Measurements from ENCODE around the gene EFCAB6. TPM values are rescaled to one million over a fixed set of nuclear protein-coding genes. Genes with fewer than 3 reads are reported as not detected.

The EFCAB6 gene
- total RNA-seq, 2 donors from 2014 or later, result 0.12 to 1.3 TPM

DNA sequence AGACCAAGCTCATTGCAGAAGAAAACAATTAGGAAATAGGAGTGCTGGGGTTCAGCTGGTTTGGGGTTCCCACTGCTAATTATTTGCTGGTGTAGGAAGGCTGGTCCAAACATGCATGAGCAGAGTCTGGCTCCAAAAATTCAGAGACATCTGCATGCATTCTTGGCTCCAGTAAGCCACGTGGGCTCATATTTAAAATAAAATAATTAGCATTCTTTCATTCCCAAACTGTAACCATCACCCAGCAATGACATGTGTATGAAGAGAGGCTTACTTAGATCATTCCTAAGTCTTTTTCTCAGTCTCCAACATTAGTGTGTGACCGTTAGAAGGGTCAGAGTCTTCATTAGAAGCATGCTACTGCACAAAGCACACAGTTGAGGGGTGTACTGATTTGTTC is 58.4 kb downstream of the EFCAB6 start:
- H3K27me3 Mint-ChIP-seq, result peaks cover 22 to 24% of the 10 kb centered on the region in 2 donors
- no peak overlapping the region for H3K27ac Mint-ChIP-seq
- no peaks in the 10 kb centered on the region for H3K36me3 Mint-ChIP-seq
- no peaks in the 10 kb centered on the region for H3K9me3 Mint-ChIP-seq
- H3K4me1 Mint-ChIP-seq (ENCODE audit: low read depth in 2 of 2), result no peaks in the 10 kb centered on the region
- ATAC-seq, result no peak
- H3K4me3 Mint-ChIP-seq, result no peak overlapping the region
- DNase-seq (ENCODE audit: low spot score), result no peak

DNA sequence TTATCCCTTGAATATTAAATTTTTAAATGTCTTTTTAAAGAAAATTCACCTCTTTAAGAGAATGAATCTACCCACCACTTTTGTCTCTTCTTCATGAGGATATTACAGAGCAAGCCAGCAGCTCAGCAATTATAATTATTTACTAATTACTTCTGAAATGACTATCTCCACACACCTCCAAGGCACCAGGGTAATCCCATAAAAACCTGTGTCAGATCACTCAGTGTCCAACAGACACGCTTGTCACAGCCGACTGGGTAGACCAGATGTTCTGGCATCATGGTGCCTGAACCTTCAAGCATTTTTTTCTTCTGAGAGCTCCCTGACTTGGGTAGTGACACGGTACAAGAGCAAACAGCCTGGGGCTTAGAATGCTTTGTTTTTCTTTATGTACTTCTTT is 61.4 kb downstream of the EFCAB6 start:
- ATAC-seq, result no peak
- Mint-ChIP-seq H3K9me3 (no peaks in the 10 kb centered on the region), H3K27ac (no peak overlapping the region), H3K4me3 (no peak overlapping the region), H3K36me3 (no peaks in the 10 kb centered on the region), H3K4me1 (ENCODE audit: low read depth in 2 of 2) (no peaks in the 10 kb centered on the region), H3K27me3 (peaks cover 21 to 27% of the 10 kb centered on the region in 2 donors)
- no peak for DNase-seq (ENCODE audit: low spot score)

DNA sequence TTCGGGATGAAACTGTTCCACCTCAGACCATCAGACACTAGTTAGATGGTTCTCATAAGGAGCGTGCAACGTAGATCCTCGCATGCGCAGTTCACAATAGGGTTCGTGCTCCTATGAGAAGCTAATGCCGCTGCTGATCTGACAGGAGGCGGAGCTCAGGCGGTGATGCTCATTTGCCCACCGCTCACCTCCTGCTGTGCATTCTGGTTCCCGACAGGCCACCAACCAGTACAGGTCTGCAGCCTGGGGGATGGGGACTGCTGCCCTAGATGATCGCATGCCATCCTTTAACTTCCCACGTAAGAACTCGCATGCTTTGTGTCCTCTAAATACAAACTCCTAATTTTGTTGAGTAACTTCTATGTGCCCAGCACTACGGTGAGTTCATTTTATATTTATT is 62.6 kb downstream of the EFCAB6 start:
- peaks cover 21 to 27% of the 10 kb centered on the region in 2 donors for H3K27me3 Mint-ChIP-seq
- H3K27ac Mint-ChIP-seq, result no peak overlapping the region
- no peaks in the 10 kb centered on the region for H3K36me3 Mint-ChIP-seq
- H3K9me3 Mint-ChIP-seq, result no peaks in the 10 kb centered on the region
- DNase-seq (ENCODE audit: low spot score) (no peak), ATAC-seq (no peak)
- H3K4me1 Mint-ChIP-seq (ENCODE audit: low read depth in 2 of 2), result no peaks in the 10 kb centered on the region
- H3K4me3 Mint-ChIP-seq, result no peak overlapping the region

DNA sequence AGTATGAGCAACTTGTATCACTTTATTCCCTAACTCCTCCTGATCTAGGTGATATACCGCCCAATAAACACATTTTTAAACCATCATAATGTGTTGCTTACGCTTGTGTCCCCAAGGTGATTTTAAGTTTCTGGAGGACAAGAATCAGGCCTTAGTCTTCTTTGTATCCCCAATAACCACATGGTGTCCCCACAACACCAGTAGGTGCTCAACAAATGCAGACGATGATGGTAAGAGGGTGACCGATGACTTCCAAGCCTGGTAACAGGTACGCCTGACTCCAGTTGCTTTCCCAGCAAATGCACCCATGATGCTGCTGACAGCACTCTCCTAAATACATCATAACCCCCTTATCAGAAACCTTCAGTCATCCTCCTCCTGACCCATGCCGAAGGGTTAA is 64.2 kb downstream of the EFCAB6 start:
- Mint-ChIP-seq H3K4me3 (no peak overlapping the region), H3K36me3 (no peaks in the 10 kb centered on the region), H3K9me3 (no peaks in the 10 kb centered on the region), H3K4me1 (ENCODE audit: low read depth in 2 of 2) (no peaks in the 10 kb centered on the region), H3K27me3 (peaks cover 27 to 28% of the 10 kb centered on the region in 2 donors), H3K27ac (no peak overlapping the region)
- DNase-seq (ENCODE audit: low spot score) (no peak), ATAC-seq (no peak)

DNA sequence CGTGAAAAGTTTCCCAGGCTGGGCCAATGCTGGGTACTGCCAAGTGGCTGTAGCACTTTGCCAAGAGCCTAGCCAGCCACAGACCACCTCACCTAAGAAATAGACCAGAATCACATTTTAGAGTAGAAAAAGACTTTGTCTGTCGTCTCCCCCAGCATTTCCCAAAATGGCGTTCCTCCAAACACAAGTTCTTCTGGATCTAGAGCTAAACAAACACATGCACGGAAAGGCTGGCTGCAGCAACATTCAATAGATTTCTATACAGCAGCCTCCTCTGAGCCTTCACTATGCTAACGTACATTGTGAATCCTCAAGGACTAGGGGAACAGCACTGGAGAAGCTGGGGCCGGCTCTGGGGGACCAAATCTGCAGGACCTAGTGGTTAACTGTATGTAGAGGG is 65.0 kb downstream of the EFCAB6 start:
- Mint-ChIP-seq H3K27ac (no peak overlapping the region), H3K36me3 (no peaks in the 10 kb centered on the region), H3K9me3 (no peaks in the 10 kb centered on the region), H3K4me1 (ENCODE audit: low read depth in 2 of 2) (no peaks in the 10 kb centered on the region), H3K27me3 (peaks cover 27 to 28% of the 10 kb centered on the region in 2 donors), H3K4me3 (no peak overlapping the region)
- ATAC-seq, result no peak
- DNase-seq (ENCODE audit: low spot score), result no peak

DNA sequence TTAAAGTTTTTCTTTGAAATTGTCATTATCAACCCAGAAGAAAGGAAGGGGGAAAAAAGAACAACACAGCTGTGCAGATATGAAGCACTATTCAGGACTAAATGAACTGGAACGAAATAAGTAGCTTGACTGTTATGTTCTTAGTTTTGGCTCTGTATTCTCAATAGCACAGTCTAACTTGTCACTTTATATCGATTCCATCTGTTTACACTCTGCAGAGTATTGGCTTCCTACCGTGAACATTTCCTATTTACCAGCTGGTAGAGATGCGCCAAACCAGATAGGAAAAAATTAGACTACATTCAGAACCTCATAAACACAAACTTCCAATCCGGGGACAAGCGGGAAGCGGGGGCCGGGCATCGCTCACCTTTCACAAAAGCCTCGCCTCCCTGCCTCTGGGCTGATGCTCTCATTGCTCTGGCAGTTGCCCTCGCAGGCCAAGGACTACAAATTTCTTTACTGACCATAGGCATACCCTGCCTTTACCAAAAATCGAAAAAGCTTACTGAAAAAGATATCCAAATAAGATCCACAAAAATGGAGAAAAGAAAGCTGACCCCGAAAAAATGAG is 66.2 kb downstream of the EFCAB6 start:
- H3K27me3 Mint-ChIP-seq, result peaks cover 22 to 24% of the 10 kb centered on the region in 2 donors
- H3K9me3 Mint-ChIP-seq, result no peaks in the 10 kb centered on the region
- H3K4me3 Mint-ChIP-seq, result no peak overlapping the region
- H3K36me3 Mint-ChIP-seq, result no peaks in the 10 kb centered on the region
- no peak for ATAC-seq
- no peak for DNase-seq (ENCODE audit: low spot score)
- no peak overlapping the region for H3K27ac Mint-ChIP-seq
- no peaks in the 10 kb centered on the region for H3K4me1 Mint-ChIP-seq (ENCODE audit: low read depth in 2 of 2)

DNA sequence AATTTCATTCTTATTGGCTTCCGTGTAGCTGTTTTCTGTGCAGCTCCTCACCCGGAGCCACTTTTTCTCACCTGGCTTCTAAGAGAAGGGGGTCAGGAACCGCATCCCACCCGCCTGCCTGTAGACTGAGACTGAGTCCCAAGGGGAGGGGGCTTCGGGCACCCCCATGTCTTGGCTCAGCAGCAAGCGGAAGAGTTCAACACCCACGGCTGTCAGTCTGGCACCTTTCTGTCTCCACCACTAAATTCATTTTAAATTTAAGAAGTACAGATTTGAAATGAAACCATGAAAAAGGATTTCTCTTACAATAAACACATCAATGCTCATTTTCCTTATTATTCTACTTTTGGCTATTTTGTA is 66.7 kb downstream of the EFCAB6 start:
- no peak for ATAC-seq
- peaks cover 22 to 24% of the 10 kb centered on the region in 2 donors for H3K27me3 Mint-ChIP-seq
- no peak overlapping the region for H3K4me3 Mint-ChIP-seq
- H3K27ac Mint-ChIP-seq, result no peak overlapping the region
- no peaks in the 10 kb centered on the region for H3K36me3 Mint-ChIP-seq
- no peaks in the 10 kb centered on the region for H3K4me1 Mint-ChIP-seq (ENCODE audit: low read depth in 2 of 2)
- DNase-seq (ENCODE audit: low spot score), result no peak
- H3K9me3 Mint-ChIP-seq, result no peaks in the 10 kb centered on the region

DNA sequence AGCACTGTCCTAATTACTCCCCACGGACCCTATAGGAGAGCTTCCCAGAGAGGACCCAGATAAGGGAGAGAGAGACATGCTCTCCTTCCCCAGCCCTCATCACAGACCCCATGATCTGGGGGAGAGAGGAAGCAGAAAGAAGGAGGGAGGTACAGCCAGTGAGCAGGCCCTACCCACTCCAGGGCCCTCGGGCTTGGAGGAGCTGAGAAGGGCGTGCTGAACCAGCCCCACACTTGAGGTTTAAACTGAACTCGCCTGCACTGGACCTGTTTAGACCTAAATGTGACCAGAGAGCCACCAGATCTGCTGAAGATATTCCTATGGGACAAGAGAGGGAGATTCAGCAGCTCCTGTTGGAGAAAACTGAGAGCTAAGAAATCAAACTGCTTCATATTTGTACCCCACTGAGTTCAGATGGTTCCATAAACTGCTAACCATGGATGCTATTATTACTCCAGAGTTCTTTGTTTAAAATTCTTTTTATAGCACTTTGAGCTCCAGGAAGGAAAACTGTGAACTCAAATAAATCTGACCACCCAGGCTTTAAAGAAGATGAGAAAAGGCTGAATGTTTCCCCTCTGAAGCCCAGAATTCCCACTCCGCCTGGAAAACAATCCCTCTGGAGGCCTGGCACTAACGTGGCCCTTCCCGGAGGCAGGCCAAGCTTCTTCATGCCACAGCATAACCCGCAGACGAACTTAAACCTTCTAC is 67.2 kb downstream of the EFCAB6 start:
- no peak for ATAC-seq
- no peaks in the 10 kb centered on the region for H3K36me3 Mint-ChIP-seq
- H3K4me3 Mint-ChIP-seq, result no peak overlapping the region
- no peak for DNase-seq (ENCODE audit: low spot score)
- H3K4me1 Mint-ChIP-seq (ENCODE audit: low read depth in 2 of 2), result no peaks in the 10 kb centered on the region
- H3K27ac Mint-ChIP-seq, result no peak overlapping the region
- H3K27me3 Mint-ChIP-seq, result peaks cover 22 to 24% of the 10 kb centered on the region in 2 donors
- no peaks in the 10 kb centered on the region for H3K9me3 Mint-ChIP-seq

DNA sequence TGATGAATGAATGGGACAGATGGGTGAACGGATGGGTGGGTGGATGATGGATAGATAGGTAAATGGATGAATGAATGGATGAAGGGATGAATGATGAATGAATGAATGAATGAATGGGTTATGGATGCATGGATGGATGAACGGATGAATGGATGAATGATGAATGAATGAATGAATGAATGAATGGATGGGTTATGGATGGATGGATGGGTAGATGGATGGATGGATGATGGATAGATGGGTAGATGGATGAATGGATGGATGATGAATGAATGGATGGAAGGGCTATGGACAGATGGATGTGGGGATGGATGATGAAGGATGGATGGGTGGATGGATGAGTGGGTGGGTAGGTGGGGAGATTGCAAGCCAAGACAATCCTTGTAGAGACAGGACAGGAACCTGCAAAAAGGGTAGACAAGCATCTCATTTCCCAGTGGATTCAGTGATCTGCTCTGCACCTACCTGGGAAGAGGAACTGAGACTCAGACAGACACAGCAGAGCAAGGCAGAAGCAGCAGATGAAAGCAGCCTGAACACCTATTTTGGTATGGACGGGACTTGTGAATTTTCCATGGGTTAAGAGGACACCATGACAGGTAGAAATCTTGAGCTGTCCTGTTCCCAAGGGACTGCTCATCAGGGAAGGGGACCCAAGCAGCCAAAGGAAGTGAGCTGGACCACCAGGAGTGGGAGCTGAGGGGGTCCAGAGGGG is 68.0 kb downstream of the EFCAB6 start:
- Mint-ChIP-seq H3K9me3 (no peaks in the 10 kb centered on the region), H3K27ac (no peak overlapping the region), H3K4me1 (ENCODE audit: low read depth in 2 of 2) (no peaks in the 10 kb centered on the region), H3K4me3 (no peak overlapping the region), H3K36me3 (no peaks in the 10 kb centered on the region), H3K27me3 (peaks cover 21 to 22% of the 10 kb centered on the region in 2 donors)
- DNase-seq (ENCODE audit: low spot score) (no peak), ATAC-seq (no peak)

DNA sequence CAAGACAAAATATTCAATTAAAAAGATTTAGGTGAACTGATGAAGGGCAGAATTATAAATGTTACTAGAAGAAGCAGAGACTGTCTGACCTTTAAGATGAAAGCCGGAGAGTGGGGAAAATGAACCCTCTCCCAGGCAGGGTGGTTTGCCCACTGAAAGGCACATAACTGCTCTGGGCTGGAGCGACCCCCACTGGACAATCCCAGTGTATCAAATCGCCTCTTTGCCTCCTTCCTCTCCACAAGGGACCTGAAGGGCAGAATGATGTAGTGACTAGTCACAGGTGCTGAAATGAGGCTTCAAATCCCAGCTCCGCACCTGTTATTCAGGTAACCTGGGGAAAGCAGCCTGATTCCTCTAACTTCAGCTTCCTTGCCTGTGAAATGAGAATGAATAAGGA is 69.0 kb downstream of the EFCAB6 start:
- ATAC-seq (no peak), DNase-seq (ENCODE audit: low spot score) (no peak)
- H3K27ac Mint-ChIP-seq, result no peak overlapping the region
- no peaks in the 10 kb centered on the region for H3K9me3 Mint-ChIP-seq
- H3K27me3 Mint-ChIP-seq, result peaks cover 13 to 14% of the 10 kb centered on the region in 2 donors
- no peak overlapping the region for H3K4me3 Mint-ChIP-seq
- H3K4me1 Mint-ChIP-seq (ENCODE audit: low read depth in 2 of 2), result no peaks in the 10 kb centered on the region
- H3K36me3 Mint-ChIP-seq, result no peaks in the 10 kb centered on the region

DNA sequence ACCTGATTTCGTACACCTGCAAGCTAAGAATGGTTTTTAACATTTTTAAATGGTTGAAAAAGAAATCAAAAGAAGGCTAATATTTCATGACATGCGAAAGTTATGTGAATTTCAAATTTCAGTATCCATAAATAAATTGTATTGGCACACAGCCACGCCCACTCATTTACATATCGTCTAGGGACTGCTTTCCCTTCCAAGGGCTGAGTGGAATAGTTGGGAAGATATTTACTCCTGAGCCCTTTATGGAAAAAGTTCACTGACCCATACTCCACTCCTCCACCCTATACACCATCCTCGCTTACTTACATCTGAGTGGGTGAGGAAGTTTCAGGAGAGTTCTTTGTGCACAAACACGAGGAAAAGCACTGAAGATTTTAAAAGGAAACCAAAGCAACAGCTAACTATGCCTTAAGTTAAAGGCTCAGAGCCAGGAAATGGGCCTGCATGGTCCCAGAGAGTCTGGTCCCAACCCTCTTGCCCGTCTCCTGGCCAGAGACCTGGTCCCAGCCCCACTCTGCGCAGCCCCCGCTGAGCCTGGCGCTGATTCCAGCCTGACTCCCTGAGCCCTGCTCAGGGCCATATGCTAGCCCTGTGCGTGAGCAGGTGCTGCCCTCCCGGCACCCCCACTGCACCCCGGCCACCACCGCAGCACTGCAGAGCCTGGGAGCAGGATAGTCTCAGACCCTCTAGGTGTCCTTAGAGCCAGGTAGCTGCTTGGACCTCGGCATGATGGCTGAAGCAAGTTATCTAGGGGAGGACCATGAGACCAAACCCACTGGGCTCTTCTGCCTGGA is 69.8 kb downstream of the EFCAB6 start:
- H3K4me1 Mint-ChIP-seq (ENCODE audit: low read depth in 2 of 2), result no peaks in the 10 kb centered on the region
- DNase-seq (ENCODE audit: low spot score), result no peak
- no peaks in the 10 kb centered on the region for H3K36me3 Mint-ChIP-seq
- peaks cover 13 to 14% of the 10 kb centered on the region in 2 donors for H3K27me3 Mint-ChIP-seq
- no peak overlapping the region for H3K4me3 Mint-ChIP-seq
- no peaks in the 10 kb centered on the region for H3K9me3 Mint-ChIP-seq
- ATAC-seq, result no peak
- H3K27ac Mint-ChIP-seq, result no peak overlapping the region

DNA sequence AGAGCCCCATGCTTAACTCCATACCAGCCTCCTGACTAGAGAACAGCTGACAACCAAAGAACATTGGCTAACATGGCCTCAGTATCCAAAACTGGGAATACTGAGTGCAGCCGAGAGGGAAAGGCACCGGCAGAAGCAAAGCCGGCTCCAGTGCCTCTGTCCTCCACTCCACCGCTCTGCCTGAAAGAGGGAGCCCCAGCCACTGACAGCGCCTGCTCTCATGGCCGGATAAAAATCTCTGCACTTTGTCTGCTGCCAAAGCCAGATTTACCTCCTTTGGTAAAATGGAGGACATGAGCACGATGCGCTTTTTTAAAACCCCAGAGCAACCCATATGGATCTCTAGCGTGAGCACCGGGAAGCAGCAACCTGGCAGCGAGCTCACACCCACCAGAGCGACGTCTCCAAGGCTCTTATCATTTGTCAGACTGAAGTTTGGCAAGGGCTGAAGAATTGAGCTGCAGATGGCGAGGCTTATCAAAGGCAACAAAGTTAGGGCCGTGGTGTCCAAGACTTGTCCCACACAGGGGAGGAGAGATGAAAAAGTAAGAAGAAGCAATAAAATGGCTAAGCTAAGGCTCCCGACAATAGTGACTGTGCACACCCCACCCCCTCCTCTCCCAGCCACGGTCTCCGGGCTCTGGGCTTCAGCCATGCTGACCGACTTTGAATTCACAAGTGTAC is 71.4 kb downstream of the EFCAB6 start:
- H3K27ac Mint-ChIP-seq, result no peak overlapping the region
- no peaks in the 10 kb centered on the region for H3K36me3 Mint-ChIP-seq
- H3K4me1 Mint-ChIP-seq (ENCODE audit: low read depth in 2 of 2), result no peaks in the 10 kb centered on the region
- H3K9me3 Mint-ChIP-seq, result no peaks in the 10 kb centered on the region
- peaks cover 7 to 14% of the 10 kb centered on the region in 2 donors for H3K27me3 Mint-ChIP-seq
- H3K4me3 Mint-ChIP-seq, result no peak overlapping the region
- no peak for DNase-seq (ENCODE audit: low spot score)
- ATAC-seq, result no peak

DNA sequence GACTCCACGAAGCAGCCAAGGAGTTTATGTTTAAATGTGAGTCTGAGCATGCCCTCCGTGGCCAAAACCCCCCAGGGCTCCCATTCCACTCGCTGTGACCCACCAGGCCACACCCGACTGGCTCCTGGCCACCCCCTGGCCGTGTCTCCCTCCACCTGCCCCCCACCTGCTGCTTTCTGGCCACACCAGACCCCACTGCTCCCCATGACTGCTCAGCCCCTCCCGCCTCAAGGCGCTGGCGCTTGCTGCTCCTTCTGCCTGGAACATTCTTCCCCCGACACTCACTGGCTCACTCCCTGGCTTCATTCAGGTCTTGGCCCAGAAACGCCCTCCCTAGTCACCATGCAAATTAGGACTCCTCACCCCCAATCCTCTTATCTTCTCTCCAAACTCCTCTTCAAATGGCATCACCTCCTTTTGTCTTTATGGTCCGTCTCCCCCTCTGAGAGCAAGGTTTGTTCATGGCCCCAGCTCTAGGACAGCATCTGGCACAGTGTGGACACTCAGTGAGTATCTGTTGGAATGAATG is 72.2 kb downstream of the EFCAB6 start:
- Mint-ChIP-seq H3K4me3 (no peak overlapping the region), H3K27ac (no peak overlapping the region), H3K36me3 (no peaks in the 10 kb centered on the region), H3K4me1 (ENCODE audit: low read depth in 2 of 2) (no peaks in the 10 kb centered on the region), H3K27me3 (peaks cover 7 to 14% of the 10 kb centered on the region in 2 donors), H3K9me3 (no peaks in the 10 kb centered on the region)
- no peak for DNase-seq (ENCODE audit: low spot score)
- no peak for ATAC-seq

All from natural killer cell treated with Interleukin-12 subunit alpha and Interleukin-12 subunit beta and Interleukin-15 and Interleukin-18, amount 100 ng/mL, for 72 hours (primary cell).